ENCODE measurements around the gene CPED1. TPM values are rescaled to one million over a fixed set of nuclear protein-coding genes. Genes with fewer than 3 reads are reported as not detected.
"Not testable (repeated sequence)": the region's sequence is repeated elsewhere in the genome, so short reads cannot be mapped to it uniquely, and the experiment has no call there.

Gene CPED1
- total RNA-seq, 1 experiment from 2014 or later = not detected

DNA sequence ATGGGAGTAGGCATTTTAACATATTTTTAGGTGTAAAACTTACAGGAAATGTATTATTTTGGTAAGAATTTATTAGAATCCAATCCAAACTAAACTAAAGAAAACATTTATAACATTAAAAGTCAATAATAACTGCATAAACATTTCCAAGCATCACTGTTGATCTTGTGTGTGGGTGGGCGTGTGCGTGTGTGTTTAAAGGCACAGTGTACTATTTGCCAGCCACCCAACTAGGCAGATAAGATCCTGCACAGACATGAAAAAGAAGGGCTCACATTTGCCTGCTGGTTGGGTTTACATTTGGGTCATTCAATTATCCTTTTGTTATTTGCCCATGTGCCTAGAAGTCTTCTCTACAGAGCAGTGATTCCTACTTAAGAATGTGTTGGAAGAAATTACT is 309.3 kb downstream of the CPED1 start:
- no peak for DNase-seq (ENCODE audit: low read depth)
- in situ Hi-C loops (cut with HindIII; ENCODE audit: low pct_unique_long_range_greater_than_20kb, low sequenced_read_pairs) = no loop called here

GRCh38 chr7:121298831-121299239 is 310.3 kb downstream of the CPED1 start:
- in situ Hi-C loops (cut with HindIII; ENCODE audit: low pct_unique_long_range_greater_than_20kb, low sequenced_read_pairs) = no loop called here
- no peak for DNase-seq (ENCODE audit: low read depth)

DNA sequence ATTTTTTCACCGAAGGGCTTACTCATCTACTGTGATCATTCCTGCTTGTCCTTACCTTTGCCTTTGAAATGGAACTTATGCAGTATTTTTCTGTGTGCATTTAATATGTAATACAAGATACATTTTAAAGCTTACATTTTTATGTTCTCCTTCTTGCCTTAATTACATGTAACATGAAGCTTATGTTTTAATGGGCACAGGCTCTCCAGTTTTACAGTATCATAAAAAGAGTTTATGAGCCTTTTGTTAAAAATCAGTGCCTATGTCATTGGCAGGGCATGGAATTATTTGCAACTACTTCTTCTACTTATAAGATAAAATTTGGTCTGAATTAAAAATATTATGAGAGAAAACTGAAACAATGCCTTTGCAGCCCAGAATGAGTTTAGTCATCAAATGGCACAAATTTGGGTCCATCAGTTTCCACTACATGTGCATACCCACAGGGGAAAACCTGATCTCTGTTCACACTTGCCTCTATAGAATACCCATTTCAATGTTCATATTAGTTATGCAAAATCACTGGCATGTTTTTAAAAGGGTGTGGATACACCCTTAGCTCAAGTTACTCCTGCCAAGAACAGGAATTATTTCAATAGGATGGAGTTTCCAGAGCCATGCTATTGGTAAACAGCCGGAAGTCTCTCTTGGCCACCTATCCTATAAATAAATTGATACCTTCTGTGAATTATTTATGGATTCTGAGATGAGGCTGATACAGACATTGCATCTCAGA is 312.3 kb downstream of the CPED1 start:
- in situ Hi-C loops (cut with HindIII; ENCODE audit: low pct_unique_long_range_greater_than_20kb, low sequenced_read_pairs) = no loop called here
- no peak for DNase-seq (ENCODE audit: low read depth)

DNA sequence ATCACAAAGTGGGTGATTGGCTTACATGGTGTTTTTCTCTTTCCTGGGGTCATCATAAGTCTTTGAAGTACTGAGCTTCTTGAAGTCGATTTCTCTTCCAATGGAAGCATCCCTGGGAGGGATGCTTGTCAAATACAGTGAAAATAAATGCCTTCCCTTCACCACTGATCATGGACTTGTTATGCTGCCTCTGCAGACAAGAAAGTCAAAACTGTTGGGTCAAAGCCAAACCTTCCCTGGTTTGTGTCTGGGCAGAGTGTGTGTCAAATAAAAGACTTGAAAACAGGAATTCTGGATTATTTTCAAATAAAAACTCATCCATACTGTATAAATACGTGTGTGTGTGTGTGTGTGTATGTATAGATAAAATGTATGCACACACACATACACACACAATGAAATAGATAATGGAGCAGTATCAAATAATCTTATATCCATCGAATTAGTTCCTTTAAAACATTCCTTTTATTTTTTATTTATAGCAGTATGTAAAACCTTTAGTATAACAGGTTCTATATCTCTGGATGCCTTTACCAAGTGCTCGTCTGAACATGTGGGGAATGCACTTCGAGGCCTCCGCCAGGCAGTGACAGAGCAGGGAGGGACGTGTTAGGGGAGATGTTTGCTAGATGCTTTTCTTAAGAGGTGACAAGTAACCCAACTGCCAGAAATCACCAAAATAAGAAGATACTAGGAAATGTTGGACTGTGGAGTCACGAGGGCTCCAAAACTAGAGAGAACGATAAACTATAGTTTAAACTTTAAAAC is 313.1 kb downstream of the CPED1 start:
- DNase-seq (ENCODE audit: low read depth) = no peak

GRCh38 chr7:121302214-121302745 is 313.8 kb downstream of the CPED1 start:
- no peak for DNase-seq (ENCODE audit: low read depth)
- in situ Hi-C loops (cut with HindIII; ENCODE audit: low pct_unique_long_range_greater_than_20kb, low sequenced_read_pairs) = no loop called here

More for the DNA sequence above, 313.1 kb downstream of the CPED1 start:
- in situ Hi-C loops (cut with HindIII; ENCODE audit: low pct_unique_long_range_greater_than_20kb, low sequenced_read_pairs) = no loop called here

DNA sequence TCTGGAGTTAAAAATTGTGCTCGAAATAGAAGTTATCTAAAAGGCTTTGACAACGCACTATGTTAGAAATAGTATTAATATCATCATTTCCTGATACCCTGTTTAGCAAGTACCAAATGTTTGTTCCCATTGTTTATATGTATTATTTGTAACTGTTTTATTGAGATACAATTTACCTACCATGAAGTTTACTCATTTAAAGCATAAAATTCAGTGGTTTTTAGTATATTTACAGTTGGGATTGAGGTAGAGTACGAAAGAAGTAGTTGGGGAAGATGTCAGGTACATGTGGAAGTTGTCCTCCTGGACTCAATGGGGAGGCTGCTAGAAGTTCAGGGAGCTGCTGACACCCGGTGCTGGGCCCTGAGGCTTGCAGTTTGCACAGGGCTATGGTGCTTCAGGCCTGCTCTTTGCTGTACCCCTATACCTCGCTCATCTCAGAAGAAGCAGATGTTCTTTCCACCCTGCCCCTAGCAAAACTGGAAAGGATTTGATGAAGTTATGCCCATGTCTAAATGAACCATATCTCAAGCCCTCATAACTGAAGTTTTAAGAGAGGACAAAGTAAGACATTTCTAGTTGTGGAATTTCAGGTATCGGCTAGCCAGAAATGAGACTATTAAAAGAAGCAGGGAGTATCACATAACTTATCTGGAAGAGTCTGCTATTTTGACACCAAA is 315.1 kb downstream of the CPED1 start:
- no peak for DNase-seq (ENCODE audit: low read depth)
- in situ Hi-C loops (cut with HindIII; ENCODE audit: low pct_unique_long_range_greater_than_20kb, low sequenced_read_pairs) = no loop called here

- in situ Hi-C loops (cut with HindIII; ENCODE audit: low pct_unique_long_range_greater_than_20kb, low sequenced_read_pairs) = no loop called here
- DNase-seq (ENCODE audit: low read depth) = no peak
Observed at GRCh38 chr7:121304102-121304658, 315.7 kb downstream of the CPED1 start.

DNA sequence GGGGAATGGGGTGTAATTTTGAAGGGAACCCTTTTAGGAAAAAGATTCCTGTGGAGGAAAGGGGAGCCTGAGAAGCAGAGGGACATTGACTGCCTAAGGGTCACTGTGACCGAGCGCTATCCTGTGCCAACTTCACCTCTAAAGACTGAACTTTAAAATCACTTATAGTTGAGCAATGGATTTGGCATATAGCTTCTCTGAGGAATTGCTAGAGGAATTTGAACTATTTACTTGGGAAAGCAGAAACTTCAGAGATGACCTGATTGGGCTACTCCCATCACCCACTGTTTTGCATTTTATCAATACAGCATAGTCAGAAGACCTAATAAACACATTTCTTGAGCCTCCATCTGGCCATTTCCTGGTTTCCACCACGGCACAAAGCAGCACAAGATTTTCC is 316.6 kb downstream of the CPED1 start:
- DNase-seq (ENCODE audit: low read depth) = no peak
- in situ Hi-C loops (cut with HindIII; ENCODE audit: low pct_unique_long_range_greater_than_20kb, low sequenced_read_pairs) = no loop called here

DNA sequence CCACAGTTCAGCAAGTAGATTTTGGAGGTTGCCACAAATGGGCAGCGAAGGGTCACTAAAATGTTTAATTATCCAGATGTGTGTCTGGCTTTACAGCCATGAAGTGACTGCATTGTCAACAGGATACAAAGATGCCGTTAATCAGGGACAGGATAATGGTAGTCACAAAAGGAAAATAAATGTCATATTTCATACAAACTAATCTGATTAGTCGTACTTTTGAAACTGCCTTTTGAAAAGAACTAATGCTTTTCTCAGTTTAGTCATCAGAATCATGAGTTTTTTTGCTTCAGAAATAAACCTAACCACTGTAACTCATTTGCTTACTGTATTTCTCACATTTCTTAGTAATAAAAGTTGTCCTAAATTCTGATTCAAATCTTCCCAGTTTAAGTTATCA is 318.1 kb downstream of the CPED1 start:
- in situ Hi-C loops (cut with HindIII; ENCODE audit: low pct_unique_long_range_greater_than_20kb, low sequenced_read_pairs) = no loop called here
- DNase-seq (ENCODE audit: low read depth) = no peak

DNA sequence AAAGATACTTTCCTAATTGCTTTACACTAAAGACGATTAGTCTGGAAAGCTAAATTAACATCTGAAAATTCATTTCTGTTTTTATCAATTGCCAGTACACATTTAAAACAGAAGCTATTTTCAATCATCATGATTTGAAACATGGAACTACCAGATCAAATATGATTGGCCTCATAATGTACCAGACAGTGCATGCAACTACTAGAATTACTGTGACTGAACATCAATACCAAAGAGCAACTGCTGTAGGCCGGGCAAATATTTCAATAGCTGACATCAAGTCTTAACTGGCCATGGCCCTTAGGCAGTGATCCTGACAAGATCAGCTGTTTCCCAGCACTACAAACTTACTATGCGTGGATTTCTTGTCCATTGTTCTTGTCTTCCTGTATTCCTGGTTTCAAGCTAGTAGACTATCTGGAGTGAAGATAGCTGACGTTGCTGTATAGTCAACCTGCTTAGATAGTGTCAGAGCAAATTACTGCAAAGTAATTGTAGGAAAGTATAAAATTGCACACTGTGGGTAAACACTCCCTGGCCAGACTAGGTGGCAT is 318.6 kb downstream of the CPED1 start:
- in situ Hi-C loops (cut with HindIII; ENCODE audit: low pct_unique_long_range_greater_than_20kb, low sequenced_read_pairs) = no loop called here
- DNase-seq (ENCODE audit: low read depth) = no peak

- no peak for DNase-seq (ENCODE audit: low read depth)
- in situ Hi-C loops (cut with HindIII; ENCODE audit: low pct_unique_long_range_greater_than_20kb, low sequenced_read_pairs) = no loop called here
Observed at GRCh38 chr7:121313220-121313792, 324.8 kb downstream of the CPED1 start.

GRCh38 chr7:121313793-121314676 is 325.5 kb downstream of the CPED1 start:
- DNase-seq (ENCODE audit: low read depth) = peak; percentile 89

GRCh38 chr7:121315170-121315569 is 326.7 kb downstream of the CPED1 start:
- DNase-seq (ENCODE audit: low read depth); in situ Hi-C loops (cut with HindIII; ENCODE audit: low pct_unique_long_range_greater_than_20kb, low sequenced_read_pairs): not testable (repeated sequence)

More at GRCh38 chr7:121313793-121314676, 325.5 kb downstream of the CPED1 start:
- in situ Hi-C loops (cut with HindIII; ENCODE audit: low pct_unique_long_range_greater_than_20kb, low sequenced_read_pairs) = no loop called here

DNA sequence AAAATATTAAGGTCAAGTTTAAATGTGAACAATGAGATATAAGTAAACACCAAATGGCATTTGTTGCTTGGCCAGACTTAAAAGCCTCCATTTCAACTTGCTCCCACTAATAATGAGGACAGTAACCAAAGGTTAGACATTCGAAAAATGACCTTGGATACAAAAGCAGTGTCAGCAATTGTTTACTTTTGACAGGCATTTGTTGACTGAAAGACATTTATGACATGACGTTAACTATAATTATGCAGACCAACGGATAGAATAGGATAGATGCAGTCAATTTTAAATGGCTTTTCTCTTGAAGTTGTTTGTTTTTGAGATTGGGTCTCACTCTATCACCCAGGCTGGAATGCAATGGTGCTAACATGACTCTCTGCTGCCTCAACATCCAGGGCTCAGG is 333.9 kb downstream of the CPED1 start:
- in situ Hi-C loops (cut with HindIII; ENCODE audit: low pct_unique_long_range_greater_than_20kb, low sequenced_read_pairs) = no loop called here
- DNase-seq (ENCODE audit: low read depth) = no peak

DNA sequence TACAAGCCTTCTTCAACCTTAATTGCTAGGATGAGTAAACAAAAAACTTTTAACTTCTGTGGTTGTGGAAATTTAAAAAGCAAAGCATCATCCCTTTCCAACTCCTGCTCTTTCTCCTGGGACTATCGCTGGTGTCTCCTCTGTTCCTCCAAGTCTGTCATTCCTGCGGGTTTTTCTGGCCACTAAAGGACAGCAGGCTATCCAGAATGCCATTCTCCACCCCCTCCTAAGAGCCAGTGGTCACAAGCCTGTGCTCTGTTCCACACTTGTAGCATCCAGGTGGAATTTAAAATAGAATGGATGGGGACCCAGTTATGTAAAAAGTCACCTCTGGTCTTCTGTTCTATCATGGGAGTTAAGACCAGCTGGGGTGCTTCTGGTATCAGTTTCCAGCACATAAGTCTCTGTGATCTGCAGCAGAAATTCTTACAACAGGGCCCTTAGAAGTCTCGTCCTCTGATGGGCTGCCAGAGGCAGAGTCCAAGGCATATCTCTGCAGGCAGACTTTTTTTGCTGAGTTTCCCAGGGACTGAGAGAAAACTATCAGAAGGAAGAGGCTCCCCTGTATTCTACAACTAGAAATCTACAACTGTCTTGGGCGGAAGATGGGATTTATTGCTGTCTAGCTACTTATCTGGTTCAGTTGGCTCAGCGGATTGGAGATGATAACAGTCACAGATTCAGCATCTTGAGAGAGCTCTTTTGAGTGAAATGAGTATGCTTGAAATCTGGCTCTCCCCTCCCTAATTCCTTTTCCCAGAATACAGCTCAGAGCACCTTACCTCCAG is 335.2 kb downstream of the CPED1 start:
- no peak for DNase-seq (ENCODE audit: low read depth)
- in situ Hi-C loops (cut with HindIII; ENCODE audit: low pct_unique_long_range_greater_than_20kb, low sequenced_read_pairs) = no loop called here

DNA sequence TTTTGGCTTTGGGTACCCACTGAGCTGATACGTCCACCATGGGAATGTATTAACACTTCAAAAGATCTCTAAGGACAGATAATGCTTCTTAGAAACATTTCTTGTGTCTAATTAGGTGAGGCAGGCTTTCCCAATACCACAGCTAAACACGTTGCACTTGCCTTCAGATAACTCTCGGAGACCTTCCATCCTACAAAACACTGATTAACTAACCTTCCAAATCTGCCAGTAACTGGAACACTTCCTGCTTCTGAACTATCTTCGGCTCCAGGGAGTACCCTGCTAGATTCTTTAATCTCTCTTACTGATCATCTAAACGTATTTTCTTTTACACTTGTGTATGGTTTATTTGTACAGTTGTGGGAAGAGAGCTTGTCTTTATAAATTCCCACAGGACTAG is 339.2 kb downstream of the CPED1 start:
- in situ Hi-C loops (cut with HindIII; ENCODE audit: low pct_unique_long_range_greater_than_20kb, low sequenced_read_pairs) = no loop called here

More for the DNA sequence above, 339.2 kb downstream of the CPED1 start:
- DNase-seq (ENCODE audit: low read depth) = no peak

All from Caki2 (cell line).